DMS 273 (cell line): ENCODE results near the gene ANAPC1.
"Not testable (repeated sequence)": the region's sequence is repeated elsewhere in the genome, so short reads cannot be mapped to it uniquely, and the experiment has no call there.

Experiments
- DNase-seq: peaks from one replicate; lab custom pipeline; 2025; ENCODE audit not compliant: unreplicated experiment; lab: John Stamatoyannopoulos, UW

Gene ANAPC1

GRCh38 chr2:111830479-111830878 lies 53.5 kb downstream of the ANAPC1 start:
- DNase-seq = not testable (repeated sequence)

DNA sequence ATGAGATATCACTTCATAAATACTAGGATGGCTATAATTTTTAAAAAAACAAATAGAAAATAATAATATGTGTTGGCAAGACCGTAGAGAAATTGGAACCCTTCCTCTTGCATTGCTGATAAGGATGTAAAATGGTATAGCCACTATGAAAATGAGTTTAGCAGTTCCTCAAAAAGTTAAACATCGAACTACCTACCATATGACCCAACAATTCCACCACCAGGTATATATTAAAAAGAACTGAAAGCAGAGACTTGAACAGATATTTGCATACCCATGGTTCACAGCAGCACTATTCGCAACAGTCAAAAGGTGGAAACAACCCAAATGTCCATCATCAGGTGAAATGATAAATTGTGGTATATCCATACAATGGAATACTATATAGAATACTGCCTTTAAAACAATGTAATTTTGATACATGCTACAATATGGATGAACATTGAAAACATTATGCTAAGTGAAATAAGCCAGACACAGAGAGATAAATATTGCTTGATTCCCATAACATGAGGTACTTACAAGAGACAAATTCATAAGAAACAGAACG lies 55.7 kb downstream of the ANAPC1 start:
- DNase-seq = not testable (repeated sequence)

DNA sequence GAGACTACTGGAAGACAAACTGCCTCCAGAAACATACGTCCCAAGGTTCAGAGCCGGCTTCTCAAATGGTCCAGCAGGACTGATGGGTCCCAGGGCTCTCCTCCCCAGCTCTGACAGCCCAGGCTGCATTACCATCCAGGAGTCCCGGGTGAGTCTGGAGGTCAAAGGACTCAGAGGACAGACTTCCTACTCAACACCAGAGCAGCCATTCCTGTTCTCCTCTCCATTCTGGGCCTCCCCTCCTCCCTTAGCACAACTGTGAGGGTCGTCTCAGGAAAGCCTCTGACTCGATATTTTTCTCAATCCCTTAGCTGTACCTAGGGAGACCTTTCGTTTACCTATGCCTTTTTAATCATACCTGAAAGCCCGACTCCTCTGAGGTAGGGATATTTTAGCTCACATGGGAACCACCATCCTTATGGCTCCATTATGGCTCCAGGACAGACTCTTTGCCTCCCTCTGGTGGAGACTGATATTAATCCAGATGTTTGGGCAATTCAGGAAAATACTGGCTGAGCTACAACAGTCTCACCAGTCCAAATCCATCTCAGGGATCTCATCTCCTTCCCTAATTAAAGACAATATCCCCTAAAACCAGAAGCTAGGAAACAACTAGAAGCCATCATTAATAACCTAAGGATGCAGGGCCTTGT lies 70.9 kb downstream of the ANAPC1 start:
- not testable (repeated sequence) for DNase-seq

- DNase-seq = not testable (repeated sequence)
Measured at GRCh38 chr2:111790633-111791032, 93.4 kb downstream of the ANAPC1 start.

- not testable (repeated sequence) for DNase-seq
Measured at GRCh38 chr2:111784081-111784480, 99.9 kb downstream of the ANAPC1 start.

DNA sequence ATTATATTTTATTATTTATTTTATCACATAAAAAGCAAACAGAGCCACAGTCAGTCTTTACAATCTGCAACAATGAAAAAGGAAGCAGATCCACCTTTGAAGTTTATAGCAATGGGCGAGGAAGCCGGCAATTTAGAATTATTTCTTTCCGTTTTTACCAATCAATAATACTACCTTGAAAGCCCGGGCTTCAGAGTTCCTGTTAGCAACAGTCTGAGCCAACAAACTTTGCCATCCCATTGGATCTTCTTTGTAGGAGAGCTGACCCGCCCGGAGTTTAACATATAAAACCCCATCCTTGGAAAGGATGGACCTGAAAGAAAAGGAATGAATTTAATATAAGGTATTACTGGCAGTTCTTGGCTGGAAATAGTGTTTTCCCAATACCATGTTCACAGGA lies 101.8 kb downstream of the ANAPC1 start:
- DNase-seq = not testable (repeated sequence)

- not testable (repeated sequence) for DNase-seq
Measured at GRCh38 chr2:111781443-111782094, 102.4 kb downstream of the ANAPC1 start.

DNA sequence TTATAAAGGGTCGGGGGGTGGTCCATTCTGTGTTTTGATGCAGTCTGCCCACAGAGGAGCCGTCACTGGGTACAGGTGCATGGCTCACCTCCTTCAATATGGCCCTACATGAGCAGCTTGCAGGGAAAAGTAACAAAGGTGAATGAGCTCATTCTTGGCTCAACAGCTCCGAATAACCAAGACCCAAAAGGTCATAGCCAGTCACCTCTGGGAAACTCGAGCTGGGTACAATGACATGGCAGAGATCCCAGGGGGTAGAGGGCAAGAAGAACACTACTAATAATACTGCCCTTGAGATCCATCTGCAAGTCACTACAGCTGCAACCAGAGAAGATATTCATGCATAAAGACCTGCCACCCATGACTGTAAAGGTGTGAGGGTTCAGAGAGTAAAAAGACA lies 106.8 kb downstream of the ANAPC1 start:
- not testable (repeated sequence) for DNase-seq

- not testable (repeated sequence) for DNase-seq
Measured at GRCh38 chr2:111776296-111776695, 107.7 kb downstream of the ANAPC1 start.

GRCh38 chr2:111772180-111772579 lies 111.8 kb downstream of the ANAPC1 start:
- not testable (repeated sequence) for DNase-seq

GRCh38 chr2:111770916-111771658 lies 112.9 kb downstream of the ANAPC1 start:
- DNase-seq = not testable (repeated sequence)

DNA sequence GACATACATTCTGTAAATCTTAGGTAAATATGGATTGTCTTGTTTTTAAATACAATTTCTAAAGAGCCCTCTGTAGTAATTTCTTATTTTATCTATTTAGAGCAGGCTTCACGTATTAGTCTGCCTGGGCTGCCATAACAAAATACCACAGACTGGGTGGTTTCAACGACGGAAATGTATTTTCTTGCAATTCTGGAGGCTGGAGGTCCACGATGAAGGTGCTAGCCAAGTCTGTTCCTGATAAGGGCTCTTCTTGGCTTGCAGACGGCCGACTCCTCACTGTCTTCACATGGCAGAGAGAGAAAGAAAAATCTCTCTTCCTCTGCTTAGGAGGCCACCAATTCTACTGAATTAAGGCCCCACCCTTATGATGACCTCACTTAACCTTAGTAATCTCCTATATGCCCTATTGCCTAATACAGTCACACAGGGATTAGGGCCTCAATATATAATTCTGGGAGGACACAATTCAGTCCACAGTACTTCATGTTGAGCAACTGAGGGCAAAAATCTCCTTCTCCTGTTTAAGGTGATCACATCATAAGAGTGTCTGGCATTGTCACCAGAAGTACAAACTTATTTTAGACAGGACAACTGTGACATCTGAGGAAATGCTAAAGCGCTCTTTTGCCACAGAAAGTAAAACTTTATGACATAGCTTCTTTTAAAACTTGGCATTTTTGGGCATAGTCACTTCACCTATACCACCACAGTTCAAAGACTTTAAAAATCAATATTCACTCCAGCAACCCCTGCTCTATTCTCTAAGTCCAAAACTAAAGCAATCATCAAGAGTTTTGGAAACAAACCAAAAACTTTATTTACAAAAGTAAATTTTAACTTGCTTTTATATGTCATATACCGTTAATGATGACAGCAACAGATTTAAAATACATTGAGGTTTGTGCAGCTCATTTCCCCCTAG lies 115.5 kb downstream of the ANAPC1 start:
- DNase-seq = not testable (repeated sequence)

- DNase-seq = not testable (repeated sequence)
Measured at GRCh38 chr2:111767087-111767486, 116.9 kb downstream of the ANAPC1 start.

- not testable (repeated sequence) for DNase-seq
Measured at GRCh38 chr2:111766295-111766694, 117.7 kb downstream of the ANAPC1 start.

DNA sequence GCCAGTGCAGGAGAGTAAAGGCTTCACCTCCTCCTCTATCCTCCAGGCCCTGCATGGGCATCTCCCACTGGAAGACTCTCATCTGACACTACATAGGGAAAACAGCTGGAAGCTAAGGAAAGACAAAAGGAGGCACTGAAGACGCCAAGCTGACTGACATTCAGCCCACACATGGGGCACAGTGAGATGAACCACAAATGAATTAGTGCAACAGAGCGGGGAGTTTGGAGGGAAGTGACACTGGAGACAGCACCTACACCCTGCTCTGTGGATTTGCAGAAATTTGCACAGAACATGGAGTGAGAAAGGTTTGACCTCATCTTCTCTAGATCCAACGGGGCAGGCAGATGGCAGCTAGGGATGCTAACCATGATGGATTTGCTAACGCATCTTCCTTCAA lies 119.8 kb downstream of the ANAPC1 start:
- DNase-seq = not testable (repeated sequence)

- not testable (repeated sequence) for DNase-seq
Measured at GRCh38 chr2:111760697-111761284, 123.2 kb downstream of the ANAPC1 start.

DNA sequence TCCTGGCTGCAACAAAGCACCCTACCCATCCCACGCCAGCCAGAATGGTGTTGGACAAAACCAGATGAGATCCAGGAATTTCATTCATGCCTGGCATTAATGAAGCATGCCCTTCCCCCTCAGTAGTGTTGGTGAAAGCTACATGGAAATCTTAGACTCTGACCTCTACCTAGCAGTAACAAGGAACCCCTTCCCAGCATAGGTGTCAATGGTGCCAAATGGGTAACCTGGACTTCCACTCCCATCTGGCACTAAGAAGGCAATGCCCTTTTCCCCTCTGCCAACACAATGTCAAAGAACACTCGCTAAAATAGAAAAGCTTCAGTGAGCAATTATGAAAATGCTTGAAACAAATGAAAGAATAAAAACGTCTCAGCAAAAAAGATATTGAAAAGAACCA lies 131.5 kb downstream of the ANAPC1 start:
- DNase-seq = not testable (repeated sequence)

- not testable (repeated sequence) for DNase-seq
Measured at GRCh38 chr2:111750641-111751040, 133.4 kb downstream of the ANAPC1 start.

GRCh38 chr2:111748429-111748828 lies 135.6 kb downstream of the ANAPC1 start:
- DNase-seq = not testable (repeated sequence)
